K562 (cell line): ENCODE results near the gene ANKRD60. TPM values are rescaled to one million over a fixed set of nuclear protein-coding genes. Genes with fewer than 3 reads are reported as not detected.

ENCODE experiments used
- AFF4 ChIP-seq: sonication (generic); formaldehyde crosslinking; IDR thresholded peaks from 2 replicates; pipeline ENCODE4 v1.8.0; 2023; ENCODE audit warnings: mild to moderate bottlenecking, missing genetic modification reagents
- CHAMP1 ChIP-seq: fragments of 450-650 bp; IDR thresholded peaks from 2 replicates; pipeline ENCODE4 v1.6.1; 2016; ENCODE audit warnings: mild to moderate bottlenecking
- CLOCK ChIP-seq: fragments of 250-450 bp; sonication (Bioruptor Pico); IDR thresholded peaks from 2 replicates; pipeline ENCODE4 v1.4.0; 2020; ENCODE audit warnings: mild to moderate bottlenecking, moderate library complexity, borderline replicate concordance
- CREB3L1 ChIP-seq: fragments of 450-650 bp; IDR thresholded peaks from 2 replicates; pipeline ENCODE4 v1.6.1; 2014; ENCODE audit warnings: low read depth, mild to moderate bottlenecking, moderate library complexity, borderline replicate concordance
- ESRRB ChIP-seq: fragments of 250-450 bp; sonication (Bioruptor Pico); IDR thresholded peaks from 2 replicates; pipeline ENCODE4 v1.5.0; 2020; ENCODE audit warnings: mild to moderate bottlenecking, moderate library complexity, borderline replicate concordance
- MITF ChIP-seq: IDR thresholded peaks from 2 replicates; pipeline ENCODE4 v1.6.1; 2014; ENCODE audit warnings: antibody characterized with exemption
- NR2F6 ChIP-seq: fragments of 450-650 bp; formaldehyde crosslinking; IDR thresholded peaks from 2 replicates; pipeline ENCODE4 v1.4.0; 2020; ENCODE audit warnings: mild to moderate bottlenecking
- NR3C1 ChIP-seq: sonication (generic); formaldehyde crosslinking; IDR thresholded peaks from 2 replicates; pipeline ENCODE4 v1.8.1; 2022; ENCODE audit warnings: missing genetic modification reagents
- RBM17 ChIP-seq: fragments of 200-400 bp; formaldehyde crosslinking; IDR thresholded peaks from 2 replicates; pipeline ENCODE4 v1.6.1; 2017; ENCODE audit warnings: low read depth, mild to moderate bottlenecking, low read length, borderline replicate concordance
- SMAD1 ChIP-seq: fragments of 150-350 bp; IDR thresholded peaks from 2 replicates; pipeline ENCODE4 v1.6.1; 2014; ENCODE audit warnings: low read length, low read depth; ENCODE audit not compliant: partially characterized antibody
- SPI1 ChIP-seq: IDR thresholded peaks from 2 replicates; pipeline ENCODE4 v1.6.1; 2011; ENCODE audit warnings: low read depth, low read length, control low read depth, borderline replicate concordance
- TEAD1 ChIP-seq, 2 experiments: fragments of 450-650 bp in 1 of 2; sonication (generic) in 1 of 2; formaldehyde crosslinking; IDR thresholded peaks; 2 replicates each; pipeline versions ENCODE4 v1.4.0 to v1.8.0; 2020 to 2022; ENCODE audit warnings: mild to moderate bottlenecking in 2 of 2, missing genetic modification reagents in 1 of 2
- WHSC1 ChIP-seq: IDR thresholded peaks from one replicate; pipeline ENCODE4 v1.6.1; 2012; ENCODE audit warnings: low read length, control low read depth, inconsistent platforms
- ZNF143 ChIP-seq: sonication (generic); formaldehyde crosslinking; IDR thresholded peaks from 2 replicates; pipeline ENCODE4 v1.9.0; 2022; ENCODE audit warnings: mild to moderate bottlenecking, missing genetic modification reagents
- ZNF316 ChIP-seq: fragments of 450-650 bp; IDR thresholded peaks from 2 replicates; pipeline ENCODE4 v1.6.1; 2016
- ZNF830 ChIP-seq: fragments of 250-450 bp; sonication (Bioruptor Pico); IDR thresholded peaks from 2 replicates; pipeline ENCODE4 v1.5.0; 2021; ENCODE audit warnings: mild to moderate bottlenecking
- polyA plus RNA-seq, 8 experiments: library from polyadenylated mRNA; depleted of rRNA in 4 of 8; stranded (reverse) in 5 of 8; unstranded in 3 of 8; fragments of >200 nt; fragmentation: Nextera tagmentation in 2 of 8; fragmentation: Illumina TruSeq in 1 of 8; extraction: Ambion mirVana in 2 of 8; extraction: Trizol in 1 of 8; gene quantifications; 2 replicates each; pipeline versions ENCODE4 v1.2.1 to v1.2.3, GENCODE V29; 2011 to 2014; ENCODE audit warnings: inconsistent platforms in 1 of 8, missing spikeins in 1 of 8
- total RNA-seq, 7 experiments: library from RNA; depleted of rRNA in 6 of 7; stranded (reverse); fragments of >200 nt in 6 of 7; fragmentation: Illumina TruSeq in 2 of 7; extraction: Trizol in 2 of 7; gene quantifications; 2 replicates each; pipeline versions ENCODE4 v1.2.1 to v1.2.3, GENCODE V29; 2011 to 2021; ENCODE audit warnings: low replicate concordance in 1 of 7

The ANKRD60 gene
- total and polyA plus RNA-seq, 9 of the 15 experiments (the other 6 are each of a cell fraction or from before 2014, with no cell fraction given): not detected

- TF ChIP-seq SMAD1: no peak
- no peak for TF ChIP-seq NR2F6 (CRISPR knock-in tag)
- TF ChIP-seq MITF: no peak
- TF ChIP-seq TEAD1 (CRISPR knock-in tag; IDR thresholded peaks at IDR 0.05): peak in 1 of 2 experiments; percentile 95; a peak in 2 of 4 replicates
- TF ChIP-seq SPI1: peak; percentile 51; the same call in 1 of the 2 replicates
- TF ChIP-seq CHAMP1: no peak
- TF ChIP-seq NR3C1 (CRISPR knock-in tag): no peak
- no peak for TF ChIP-seq CLOCK (CRISPR knock-in tag)
- TF ChIP-seq WHSC1: no peak
- TF ChIP-seq ESRRB: no peak
- TF ChIP-seq AFF4: no peak
- TF ChIP-seq ZNF316: peak; percentile 94
- no peak for TF ChIP-seq RBM17
- no peak for TF ChIP-seq ZNF830
- no peak for TF ChIP-seq ZNF143
- TF ChIP-seq CREB3L1: peak; percentile 51; the same call in 1 of the 2 replicates
These were observed 23.6 kb upstream of the ANKRD60 start (continued) for GRCh38 chr20:58251979-58252591.
